Esophagus squamous epithelium (tissue), 4 donors: ENCODE results near the gene KRT27.

Experiments used
- POLR2A ChIP-seq, 4 donors: fragments of 450-650 bp; IDR thresholded peaks; one replicate each; pipeline ENCODE4 v1.6.1; 2017; ENCODE audit warnings: antibody characterized with exemption in 4 of 4, mild to moderate bottlenecking in 4 of 4, moderate library complexity in 3 of 4
- TF ChIP-seq, protein P1 (sequence below), 6 experiments: fragments of 450-650 bp in 4 of 6; fragments of 200-600 bp in 2 of 6; sonication (generic) in 2 of 6; IDR thresholded peaks; one replicate each; pipeline ENCODE4 v1.5.1; 2016 to 2019; ENCODE audit warnings: antibody characterized with exemption in 6 of 6, mild to moderate bottlenecking in 4 of 6, moderate library complexity in 4 of 6

DNA sequence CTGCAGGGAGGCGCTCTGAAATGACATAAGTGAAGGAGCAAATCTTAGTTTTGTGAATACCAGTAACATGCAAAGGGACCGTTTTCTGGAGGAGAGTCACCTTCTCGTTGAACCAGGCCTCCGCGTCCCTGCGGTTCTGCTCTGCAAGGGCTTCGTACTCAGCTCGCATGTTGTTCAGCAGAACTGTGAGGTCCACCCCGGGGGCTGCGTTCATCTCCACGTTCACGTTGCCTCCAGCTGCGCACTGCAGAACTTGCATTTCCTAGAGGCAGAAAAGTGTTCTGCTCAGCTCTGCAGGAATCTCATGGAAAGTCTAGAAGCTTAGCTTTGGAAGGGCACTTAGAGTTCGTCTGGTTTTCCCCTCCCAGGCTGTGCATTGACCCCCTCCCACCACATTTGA is 31.3 kb downstream of the KRT27 start:
- TF ChIP-seq, protein P1, sequence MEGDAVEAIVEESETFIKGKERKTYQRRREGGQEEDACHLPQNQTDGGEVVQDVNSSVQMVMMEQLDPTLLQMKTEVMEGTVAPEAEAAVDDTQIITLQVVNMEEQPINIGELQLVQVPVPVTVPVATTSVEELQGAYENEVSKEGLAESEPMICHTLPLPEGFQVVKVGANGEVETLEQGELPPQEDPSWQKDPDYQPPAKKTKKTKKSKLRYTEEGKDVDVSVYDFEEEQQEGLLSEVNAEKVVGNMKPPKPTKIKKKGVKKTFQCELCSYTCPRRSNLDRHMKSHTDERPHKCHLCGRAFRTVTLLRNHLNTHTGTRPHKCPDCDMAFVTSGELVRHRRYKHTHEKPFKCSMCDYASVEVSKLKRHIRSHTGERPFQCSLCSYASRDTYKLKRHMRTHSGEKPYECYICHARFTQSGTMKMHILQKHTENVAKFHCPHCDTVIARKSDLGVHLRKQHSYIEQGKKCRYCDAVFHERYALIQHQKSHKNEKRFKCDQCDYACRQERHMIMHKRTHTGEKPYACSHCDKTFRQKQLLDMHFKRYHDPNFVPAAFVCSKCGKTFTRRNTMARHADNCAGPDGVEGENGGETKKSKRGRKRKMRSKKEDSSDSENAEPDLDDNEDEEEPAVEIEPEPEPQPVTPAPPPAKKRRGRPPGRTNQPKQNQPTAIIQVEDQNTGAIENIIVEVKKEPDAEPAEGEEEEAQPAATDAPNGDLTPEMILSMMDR (IDR thresholded peaks at IDR 0.05) = no peak
- TF ChIP-seq POLR2A (IDR thresholded peaks at IDR 0.05) = no peak
